Loucy (cell line): ENCODE measurements around the gene CYSRT1.
A peak's percentile ranks its signal among the peaks of the same experiment; 100 is the strongest.

ENCODE experiments used
- H2AFZ ChIP-seq: fragments of 200-600 bp; sonication (generic); 2 replicates; pipeline ENCODE4 v1.6.0; 2016; ENCODE audit warnings: antibody characterized with exemption, mild to moderate bottlenecking, low read length, moderate library complexity
- H3F3A ChIP-seq: fragments of 200-600 bp; 2 replicates; pipeline ENCODE4 v1.6.0; 2016; ENCODE audit warnings: antibody characterized with exemption, low read depth, mild to moderate bottlenecking
- H3K27me3 ChIP-seq: fragments of 200-600 bp; sonication (generic); 2 replicates; pipeline ENCODE4 v1.6.1; 2014; ENCODE audit warnings: low read length, mild to moderate bottlenecking; ENCODE audit not compliant: insufficient read depth, poor library complexity, severe bottlenecking
- H3K36me3 ChIP-seq: fragments of 200-600 bp; sonication (generic); 2 replicates; pipeline ENCODE4 v1.6.1; 2016; ENCODE audit warnings: low read length; ENCODE audit not compliant: insufficient read depth
- H3K4me1 ChIP-seq: fragments of 200-600 bp; sonication (generic); 2 replicates; pipeline ENCODE4 v1.5.1; 2014; ENCODE audit warnings: low read length, mild to moderate bottlenecking; ENCODE audit not compliant: insufficient read depth, poor library complexity, severe bottlenecking
- H3K4me2 ChIP-seq: fragments of 200-600 bp; sonication (generic); 2 replicates; pipeline ENCODE4 v1.6.0; 2014; ENCODE audit warnings: antibody characterized with exemption, low read length, low read depth, mild to moderate bottlenecking; ENCODE audit not compliant: poor library complexity, severe bottlenecking
- H3K4me3 ChIP-seq: fragments of 200-600 bp; sonication (generic); 2 replicates; pipeline ENCODE4 v1.5.1; 2014; ENCODE audit warnings: low read length, mild to moderate bottlenecking, mixed read lengths; ENCODE audit not compliant: poor library complexity, severe bottlenecking
- H3K79me2 ChIP-seq: fragments of 200-600 bp; sonication (generic); 2 replicates; pipeline ENCODE4 v1.6.1; 2014; ENCODE audit warnings: low read length; ENCODE audit not compliant: insufficient read depth
- H3K9ac ChIP-seq: fragments of 200-600 bp; sonication (generic); 2 replicates; pipeline ENCODE4 v1.6.0; 2014; ENCODE audit warnings: mild to moderate bottlenecking, low read depth, low read length, moderate library complexity; ENCODE audit not compliant: poor library complexity, severe bottlenecking
- H3K9me2 ChIP-seq: fragments of 200-600 bp; sonication (generic); replicated peaks from 2 replicates; pipeline ENCODE4 v1.6.1; 2016; ENCODE audit warnings: low read depth, low read length, mixed read lengths
- H3K9me3 ChIP-seq: fragments of 200-600 bp; sonication (generic); 2 replicates; pipeline ENCODE4 v1.6.1; 2014; ENCODE audit warnings: mild to moderate bottlenecking, antibody characterized with exemption, low read length, low read depth; ENCODE audit not compliant: insufficient read depth
- H4K20me1 ChIP-seq: fragments of 200-600 bp; sonication (generic); 2 replicates; pipeline ENCODE4 v1.6.0; 2014; ENCODE audit warnings: antibody characterized with exemption, low read length, mild to moderate bottlenecking; ENCODE audit not compliant: insufficient read depth, poor library complexity, severe bottlenecking
- CTCF ChIP-seq: fragments of 200-600 bp; sonication (generic); conservative IDR thresholded peaks from 2 replicates; pipeline ENCODE4 v1.5.1; 2014; ENCODE audit warnings: mild to moderate bottlenecking, antibody characterized with exemption, low read length
- EZH2phosphoT487 ChIP-seq: fragments of 200-600 bp; IDR thresholded peaks from 2 replicates; pipeline ENCODE4 v1.6.1; 2018; ENCODE audit warnings: antibody characterized with exemption, mild to moderate bottlenecking, moderate library complexity, borderline replicate concordance

Gene CYSRT1

GRCh38 chr9:137224830-137225694 lies at the start of gene CYSRT1:
CYSRT1 (plus strand) TSS chr9:137225174; CDS start chr9:137225622, 448 bp downstream.
- TF ChIP-seq EZH2phosphoT487 (no peak), CTCF (no peak)
- Histone ChIP-seq H3F3A (no peaks in the 10 kb centered on the region), H2AFZ (no peak within 1 kb of the TSS), H3K9me3 (no peaks in the 10 kb centered on the region), H3K9me2 (no peaks in the 10 kb centered on the region), H3K4me2 (peak within 1 kb of the TSS; percentile 98), H3K27me3 (no peaks in the 10 kb centered on the region), H3K9ac (peak within 1 kb of the TSS; percentile 97), H4K20me1 (no peaks in the 10 kb centered on the region), H3K79me2 (no peaks in the 10 kb centered on the region), H3K4me3 (peak within 1 kb of the TSS; percentile 90), H3K4me1 (peaks cover 21% of the 10 kb centered on the region), H3K36me3 (no peaks in the 10 kb centered on the region)

GRCh38 chr9:137175345-137175961 lies 49.5 kb upstream of the CYSRT1 start:
- Histone ChIP-seq H3K4me3 (no peak overlapping the region), H3K4me2 (no peak overlapping the region), H2AFZ (no peak overlapping the region), H3K9me3 (no peaks in the 10 kb centered on the region), H3K9ac (no peak overlapping the region), H4K20me1 (no peaks in the 10 kb centered on the region), H3F3A (no peaks in the 10 kb centered on the region), H3K79me2 (no peaks in the 10 kb centered on the region), H3K27me3 (no peaks in the 10 kb centered on the region), H3K36me3 (peaks cover 6% of the 10 kb centered on the region; the same call in 1 of the 2 replicates), H3K4me1 (peaks cover 4% of the 10 kb centered on the region), H3K9me2 (no peaks in the 10 kb centered on the region)
- TF ChIP-seq CTCF, result no peak
- TF ChIP-seq EZH2phosphoT487, result no peak

GRCh38 chr9:137176302-137177182 lies 48.4 kb upstream of the CYSRT1 start:
- no peak overlapping the region for H3K4me2 ChIP-seq
- H3K4me1 ChIP-seq, result no peaks in the 10 kb centered on the region
- TF ChIP-seq EZH2phosphoT487 (no peak), CTCF (no peak)
- no peaks in the 10 kb centered on the region for H4K20me1 ChIP-seq
- no peaks in the 10 kb centered on the region for H3F3A ChIP-seq
- H3K36me3 ChIP-seq, result peaks cover 15% of the 10 kb centered on the region; the same call in 1 of the 2 replicates
- no peaks in the 10 kb centered on the region for H3K9me2 ChIP-seq
- no peaks in the 10 kb centered on the region for H3K79me2 ChIP-seq
- no peak overlapping the region for H3K4me3 ChIP-seq
- H3K27me3 ChIP-seq, result no peaks in the 10 kb centered on the region
- no peaks in the 10 kb centered on the region for H3K9me3 ChIP-seq
- H2AFZ ChIP-seq, result no peak overlapping the region
- no peak overlapping the region for H3K9ac ChIP-seq
